GM13977 (cell line): ENCODE measurements around the gene DNAJC15.

Experiments
- DNase-seq: peaks from one replicate; pipeline ENCODE4 v3.0.0; 2012; ENCODE audit warnings: low spot score
- in situ Hi-C: fragments of 300-500 bp; cut with MboI; formaldehyde crosslinking; loops from one replicate; pipeline ENCODE4 v1.12.0; 2022; ENCODE audit warnings: low sequenced_read_pairs, low pct_unique_long_range_greater_than_20kb, mixed read lengths, inconsistent platforms; ENCODE audit not compliant: unreplicated experiment
- TF ChIP-seq, protein P1 (sequence below): IDR thresholded peaks from 2 replicates; pipeline ENCODE4 v1.5.1; 2012; ENCODE audit warnings: mild to moderate bottlenecking, control low read depth; ENCODE audit not compliant: insufficient read depth; ENCODE audit errors: extremely low read depth, missing control alignments

The DNAJC15 gene

DNA sequence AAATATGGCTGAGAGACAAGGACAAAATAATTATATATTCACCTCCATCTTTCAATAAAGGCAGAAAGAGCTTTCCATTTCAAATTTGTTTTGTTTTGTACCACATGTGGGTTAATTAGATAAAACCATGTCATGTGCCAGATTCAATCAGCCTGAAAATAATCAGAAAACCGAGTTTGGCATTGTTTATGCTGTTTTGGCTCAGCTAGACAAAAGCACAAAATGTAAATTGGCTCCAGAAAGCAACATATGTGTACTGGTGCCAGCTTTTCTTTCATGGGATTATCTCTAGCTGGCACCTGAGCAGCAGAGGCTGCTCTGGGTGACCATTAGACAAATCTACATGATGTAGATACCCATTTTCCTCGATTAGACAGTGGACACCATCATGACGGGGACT, 9.2 kb upstream of the DNAJC15 start:
- TF ChIP-seq, protein P1, sequence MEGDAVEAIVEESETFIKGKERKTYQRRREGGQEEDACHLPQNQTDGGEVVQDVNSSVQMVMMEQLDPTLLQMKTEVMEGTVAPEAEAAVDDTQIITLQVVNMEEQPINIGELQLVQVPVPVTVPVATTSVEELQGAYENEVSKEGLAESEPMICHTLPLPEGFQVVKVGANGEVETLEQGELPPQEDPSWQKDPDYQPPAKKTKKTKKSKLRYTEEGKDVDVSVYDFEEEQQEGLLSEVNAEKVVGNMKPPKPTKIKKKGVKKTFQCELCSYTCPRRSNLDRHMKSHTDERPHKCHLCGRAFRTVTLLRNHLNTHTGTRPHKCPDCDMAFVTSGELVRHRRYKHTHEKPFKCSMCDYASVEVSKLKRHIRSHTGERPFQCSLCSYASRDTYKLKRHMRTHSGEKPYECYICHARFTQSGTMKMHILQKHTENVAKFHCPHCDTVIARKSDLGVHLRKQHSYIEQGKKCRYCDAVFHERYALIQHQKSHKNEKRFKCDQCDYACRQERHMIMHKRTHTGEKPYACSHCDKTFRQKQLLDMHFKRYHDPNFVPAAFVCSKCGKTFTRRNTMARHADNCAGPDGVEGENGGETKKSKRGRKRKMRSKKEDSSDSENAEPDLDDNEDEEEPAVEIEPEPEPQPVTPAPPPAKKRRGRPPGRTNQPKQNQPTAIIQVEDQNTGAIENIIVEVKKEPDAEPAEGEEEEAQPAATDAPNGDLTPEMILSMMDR = no peak
- in situ Hi-C loops = no loop called here

DNA sequence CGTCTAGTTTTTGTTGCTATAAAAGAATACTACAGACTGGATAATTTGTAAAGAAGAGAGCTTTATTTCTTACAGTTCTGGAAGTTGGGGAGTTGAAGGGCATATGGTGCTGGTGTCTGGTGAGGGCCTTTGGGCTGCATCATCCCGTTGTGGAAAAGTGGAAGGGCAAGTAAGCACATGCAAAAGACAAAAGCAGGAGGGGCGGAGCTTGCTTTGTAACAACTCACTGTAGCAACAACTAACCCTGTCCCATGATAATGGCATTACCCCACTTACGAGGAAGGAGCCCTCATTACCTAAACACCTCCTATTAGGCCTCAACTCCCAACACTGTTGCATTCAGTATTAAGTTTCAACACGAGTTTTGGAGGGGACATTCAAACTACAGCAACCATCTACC, 7.2 kb upstream of the DNAJC15 start:
- TF ChIP-seq, protein P1 = no peak
- in situ Hi-C loops = no loop called here
- DNase-seq = no peak

More for the DNA sequence above, 9.2 kb upstream of the DNAJC15 start:
- DNase-seq = no peak

DNA sequence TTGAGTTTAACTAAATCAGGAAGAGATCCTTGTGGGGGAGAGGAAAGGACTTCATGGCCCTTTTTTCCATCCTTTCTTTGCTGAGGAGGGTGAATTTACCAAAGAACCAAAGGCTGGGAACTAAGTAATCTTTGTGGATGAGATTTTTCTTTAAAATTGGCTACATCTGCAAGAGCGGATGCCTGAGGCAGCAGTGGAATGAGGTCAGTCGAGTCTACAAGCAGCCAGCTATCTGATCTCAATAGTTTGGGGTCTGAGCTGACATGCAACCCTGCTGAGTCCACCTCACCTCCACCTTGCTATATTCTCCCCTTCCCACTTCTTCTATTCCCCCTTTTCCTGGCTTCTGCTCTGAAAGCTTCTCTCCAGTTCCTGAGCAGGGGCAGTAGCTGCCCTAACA, 3.6 kb upstream of the DNAJC15 start:
- TF ChIP-seq, protein P1 = no peak
- no peak for DNase-seq
- in situ Hi-C loops = no loop called here

DNA sequence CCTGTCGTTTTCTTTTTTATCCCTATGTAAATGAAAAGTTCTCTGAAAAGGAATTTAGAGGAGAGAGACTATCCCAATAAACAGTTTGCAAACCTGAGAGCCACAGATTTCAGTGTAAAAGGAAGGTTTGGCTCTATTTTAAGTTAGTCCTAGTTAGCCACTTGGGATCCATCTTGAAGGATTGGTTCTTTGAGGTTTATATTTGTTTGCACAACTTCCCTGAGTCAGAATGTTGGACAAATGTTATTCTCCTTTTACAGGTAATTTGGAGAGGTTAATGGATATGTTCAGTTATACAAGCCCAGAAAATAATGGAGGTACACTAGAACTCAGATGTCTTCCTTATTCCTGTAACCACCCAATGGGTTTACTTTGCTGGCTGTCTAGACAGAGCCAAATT, 2.6 kb upstream of the DNAJC15 start:
- no peak for DNase-seq
- TF ChIP-seq, protein P1 = no peak
- in situ Hi-C loops = no loop called here

DNA sequence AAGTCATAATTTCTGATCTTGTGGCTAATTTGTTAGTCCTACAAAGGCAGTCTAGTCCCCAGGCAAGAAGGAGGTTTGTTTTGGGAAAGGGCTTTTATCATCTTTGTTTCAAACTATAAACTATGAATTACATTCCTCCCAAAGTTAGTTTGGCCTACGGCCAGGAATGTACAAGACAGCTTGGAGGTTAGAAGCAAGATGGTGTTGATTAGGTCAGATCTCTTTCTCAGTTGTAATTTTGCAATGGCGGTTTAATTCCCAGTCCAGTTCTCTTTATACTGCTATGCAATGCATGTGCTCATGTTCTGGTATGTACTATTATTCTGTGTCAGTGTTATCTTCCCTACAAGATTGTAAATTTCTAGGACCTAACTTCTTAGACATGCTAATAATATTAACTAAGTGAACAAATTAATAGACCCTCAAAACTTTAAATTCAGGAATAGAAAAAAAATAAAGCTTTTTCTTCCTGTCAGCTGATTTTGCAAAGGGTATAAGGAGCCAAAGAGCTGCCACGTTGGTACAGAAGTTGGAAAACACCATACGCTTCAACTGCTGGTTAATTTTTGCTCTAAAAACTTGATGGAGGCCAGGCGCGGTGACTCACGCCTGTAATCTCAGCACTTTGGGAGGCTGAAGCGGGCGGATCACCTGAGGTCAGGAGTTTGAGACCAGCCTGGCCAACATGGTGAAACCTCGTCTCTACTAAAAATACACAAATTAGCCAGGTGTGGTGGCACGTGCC, 1.3 kb upstream of the DNAJC15 start:
- in situ Hi-C loops = no loop called here
- TF ChIP-seq, protein P1 = no peak
- no peak for DNase-seq

DNA sequence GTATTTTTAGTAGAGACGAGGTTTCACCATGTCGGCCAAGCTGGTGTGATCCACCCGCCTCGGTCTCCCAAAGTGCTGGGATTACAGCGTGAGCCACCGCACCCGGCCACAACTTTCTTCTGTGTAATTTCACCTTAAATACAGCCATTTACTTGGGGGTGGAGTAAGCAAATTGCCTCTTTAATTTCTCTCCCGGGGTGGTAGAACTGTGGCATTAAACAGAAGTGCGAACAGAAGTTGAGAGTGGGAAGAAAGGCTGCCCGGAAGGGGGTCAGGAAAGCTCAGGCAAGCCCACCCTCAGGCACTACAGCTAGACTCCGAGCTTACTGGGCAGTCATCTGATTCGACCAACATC, 475 bp upstream of the DNAJC15 start:
- DNase-seq = no peak
- TF ChIP-seq, protein P1 = no peak
- in situ Hi-C loops = no loop called here
